Germinal center (tissue), 1 donor: ENCODE measurements around the gene CACNA1E.

Experiments
- DNase-seq: peaks from one replicate; pipeline ENCODE4 v3.0.0; 2012; ENCODE audit warnings: mixed read lengths, low spot score

CACNA1E gene

GRCh38 chr1:181769846-181770245 lies 286.5 kb downstream of the CACNA1E start:
- no peak for DNase-seq

GRCh38 chr1:181772714-181773113 lies 289.4 kb downstream of the CACNA1E start:
- DNase-seq, result no peak

GRCh38 chr1:181776044-181776443 lies 292.7 kb downstream of the CACNA1E start:
- DNase-seq, result no peak

- no peak for DNase-seq
Measured at GRCh38 chr1:181777286-181777685, 294.0 kb downstream of the CACNA1E start.

GRCh38 chr1:181777812-181778211 lies 294.5 kb downstream of the CACNA1E start:
- no peak for DNase-seq

GRCh38 chr1:181778640-181779260 lies 295.4 kb downstream of the CACNA1E start:
- no peak for DNase-seq

GRCh38 chr1:181779343-181779742 lies 296.0 kb downstream of the CACNA1E start:
- no peak for DNase-seq

- DNase-seq, result no peak
Measured at GRCh38 chr1:181783208-181783607, 299.9 kb downstream of the CACNA1E start.

GRCh38 chr1:181784039-181784683 lies 300.8 kb downstream of the CACNA1E start:
- no peak for DNase-seq

GRCh38 chr1:181789395-181789794 lies 306.1 kb downstream of the CACNA1E start:
- DNase-seq, result no peak

GRCh38 chr1:181791721-181792120 lies 308.4 kb downstream of the CACNA1E start:
- no peak for DNase-seq

GRCh38 chr1:181793831-181794230 lies 310.5 kb downstream of the CACNA1E start:
- no peak for DNase-seq

- DNase-seq, result no peak
Measured at GRCh38 chr1:181794332-181794731, 311.0 kb downstream of the CACNA1E start.

- no peak for DNase-seq
Measured at GRCh38 chr1:181798191-181798926, 315.0 kb downstream of the CACNA1E start.

- DNase-seq, result no peak
Measured at GRCh38 chr1:181801617-181802016, 318.3 kb downstream of the CACNA1E start.

- DNase-seq, result no peak
Measured at GRCh38 chr1:181802466-181802865, 319.1 kb downstream of the CACNA1E start.

- no peak for DNase-seq
Measured at GRCh38 chr1:181803421-181803820, 320.1 kb downstream of the CACNA1E start.

GRCh38 chr1:181804989-181805388 lies 321.7 kb downstream of the CACNA1E start:
- no peak for DNase-seq

- DNase-seq, result no peak
Measured at GRCh38 chr1:181806746-181807145, 323.4 kb downstream of the CACNA1E start.

- DNase-seq, result no peak
Measured at GRCh38 chr1:181807251-181807650, 323.9 kb downstream of the CACNA1E start.

GRCh38 chr1:181809991-181810545 lies 326.8 kb downstream of the CACNA1E start:
- no peak for DNase-seq

GRCh38 chr1:181812208-181812607 lies 328.9 kb downstream of the CACNA1E start:
- DNase-seq, result no peak

- DNase-seq, result no peak
Measured at GRCh38 chr1:181813266-181813665, 329.9 kb downstream of the CACNA1E start.
